22Rv1 (cell line): ENCODE measurements around the gene NFATC2.

ENCODE experiments used
- H3K27ac ChIP-seq: fragments of 450-650 bp; 2 replicates; pipeline ENCODE4 v1.5.1; 2017
- CTCF ChIP-seq: fragments of 450-650 bp; IDR thresholded peaks from 2 replicates; pipeline ENCODE4 v1.5.1; 2017; ENCODE audit warnings: mild to moderate bottlenecking
- ZFX ChIP-seq: fragments of 450-650 bp; IDR thresholded peaks from 2 replicates; pipeline ENCODE4 v1.6.1; 2017; ENCODE audit warnings: antibody characterized with exemption, borderline replicate concordance

The NFATC2 gene

DNA sequence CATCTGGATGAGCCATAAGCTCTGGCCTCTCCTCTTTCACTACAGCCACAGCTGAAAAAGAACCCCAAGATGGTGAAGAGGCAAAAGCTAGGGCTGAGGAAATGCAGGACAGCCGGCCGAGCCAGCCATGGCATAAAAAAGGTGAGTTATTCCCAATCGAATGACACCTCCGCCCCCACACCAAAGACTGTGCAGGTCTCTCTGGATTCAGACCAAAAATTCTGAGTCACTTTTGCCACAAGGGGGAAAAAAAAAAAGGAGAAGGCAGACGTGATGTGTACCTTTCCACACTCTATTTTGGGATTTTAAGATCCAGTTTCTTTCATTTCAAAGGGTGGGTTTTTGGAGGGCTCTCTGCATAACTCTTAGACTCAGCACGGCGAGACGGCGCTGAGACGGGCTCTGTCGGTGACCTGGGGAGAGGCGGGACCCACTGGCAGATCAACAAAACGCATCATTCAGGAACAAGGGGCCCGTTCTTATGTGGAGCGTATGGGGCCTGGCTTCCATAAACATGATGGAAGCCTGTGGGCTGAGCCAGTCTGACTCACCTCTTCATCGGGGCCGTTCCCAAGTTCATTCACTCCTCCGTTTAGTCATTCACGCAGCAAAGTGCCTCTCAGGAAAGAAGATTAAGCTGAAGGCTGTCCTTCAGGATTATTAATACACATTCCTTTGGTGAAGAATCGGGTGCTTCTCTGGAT lies 54.8 kb downstream of the NFATC2 start:
- no peak overlapping the region for H3K27ac ChIP-seq
- no peak for TF ChIP-seq CTCF

GRCh38 chr20:51487076-51487475 lies 55.4 kb downstream of the NFATC2 start:
- no peak overlapping the region for H3K27ac ChIP-seq
- TF ChIP-seq ZFX (no peak), CTCF (no peak)

DNA sequence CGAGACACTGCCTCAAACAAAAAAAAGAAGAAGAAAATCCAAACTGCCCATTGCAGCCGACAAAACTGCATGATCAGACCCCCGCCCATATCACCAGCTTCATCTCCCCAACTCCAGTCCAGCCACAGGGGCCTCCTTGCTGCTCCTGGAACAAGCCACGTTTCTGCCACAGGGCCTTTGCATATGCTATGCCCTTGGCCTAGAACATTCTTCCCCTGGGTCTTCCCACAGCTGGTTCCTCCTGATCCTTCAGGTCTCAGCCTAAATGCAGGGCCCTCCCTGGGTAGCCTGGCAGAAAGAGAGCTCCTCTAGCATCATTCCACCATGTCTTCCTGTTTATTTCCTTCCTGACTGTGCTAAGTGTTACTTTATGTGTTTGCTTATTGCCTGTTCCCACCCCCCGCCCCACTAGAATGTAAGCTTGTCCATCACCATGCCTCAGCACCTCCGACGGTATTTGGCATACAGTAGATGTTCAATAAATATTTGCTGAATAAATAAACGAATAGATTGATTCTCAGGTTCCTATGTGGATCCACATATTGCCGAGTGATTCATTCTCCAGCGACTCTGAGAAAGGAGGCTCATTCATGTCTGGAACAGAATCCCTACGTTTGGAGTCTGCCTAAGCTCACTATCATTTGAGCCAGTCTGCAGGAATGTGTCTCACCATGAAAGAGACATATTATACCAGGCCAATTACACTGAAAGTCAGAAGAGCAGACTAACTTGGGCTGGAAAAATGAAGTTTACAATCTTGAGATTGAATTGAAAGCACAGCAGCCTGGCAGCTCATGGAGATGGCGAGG lies 56.1 kb downstream of the NFATC2 start:
- H3K27ac ChIP-seq: no peak overlapping the region

DNA sequence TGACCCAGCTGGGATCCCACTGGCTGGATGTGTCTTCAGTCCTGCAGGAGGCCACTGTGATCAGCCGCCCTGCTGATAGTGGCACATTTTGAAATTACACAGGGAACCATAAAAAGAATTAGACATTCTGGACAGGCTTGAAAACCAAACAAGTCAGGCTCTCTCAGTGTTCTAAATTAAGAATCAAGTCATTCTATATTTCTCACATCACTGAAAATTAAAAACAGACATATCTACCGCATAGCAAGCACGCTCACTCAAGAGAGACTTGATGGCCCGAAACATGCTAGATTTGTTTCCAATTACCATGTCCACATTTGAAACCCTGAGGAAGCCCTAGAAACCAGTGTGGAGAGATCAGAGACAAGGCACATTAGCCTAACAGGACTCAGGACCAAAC lies 57.7 kb downstream of the NFATC2 start:
- no peak overlapping the region for H3K27ac ChIP-seq
- no peak for TF ChIP-seq CTCF
- TF ChIP-seq ZFX: no peak

More for the DNA sequence above, 56.1 kb downstream of the NFATC2 start:
- no peak for TF ChIP-seq ZFX
- no peak for TF ChIP-seq CTCF

DNA sequence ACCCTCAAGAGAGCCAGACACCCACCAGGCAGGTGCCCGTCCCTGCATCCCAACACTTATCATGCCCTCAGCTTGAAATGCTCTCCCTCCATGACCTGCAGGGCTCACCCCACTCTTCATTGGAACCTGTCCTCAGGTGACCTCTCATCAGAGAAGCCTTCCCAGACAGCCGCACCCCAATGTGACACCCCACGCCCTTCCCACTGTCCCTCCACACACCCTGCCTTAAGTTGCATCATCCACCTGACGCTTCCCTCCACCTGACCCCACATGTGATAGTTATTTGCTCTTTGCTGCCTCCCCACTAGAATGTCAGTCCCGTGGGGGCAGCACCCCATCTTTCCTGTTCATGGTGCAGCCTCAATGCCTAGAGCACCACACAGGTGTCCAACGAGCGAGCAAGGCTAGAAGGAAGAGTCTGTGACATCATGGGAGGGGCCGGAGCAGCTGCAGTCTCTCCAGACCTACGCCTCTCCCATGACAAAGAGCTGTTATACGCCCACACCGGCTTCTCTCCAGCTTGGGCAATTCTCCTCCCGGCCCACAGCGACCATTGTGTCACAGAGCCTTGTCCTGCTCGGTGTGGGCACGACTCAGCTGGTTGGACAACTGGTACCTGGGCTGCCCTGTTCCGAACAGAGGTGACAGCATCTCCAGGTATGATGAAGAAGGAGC lies 58.2 kb downstream of the NFATC2 start:
- TF ChIP-seq CTCF (no peak), ZFX (no peak)
- H3K27ac ChIP-seq: no peak overlapping the region

DNA sequence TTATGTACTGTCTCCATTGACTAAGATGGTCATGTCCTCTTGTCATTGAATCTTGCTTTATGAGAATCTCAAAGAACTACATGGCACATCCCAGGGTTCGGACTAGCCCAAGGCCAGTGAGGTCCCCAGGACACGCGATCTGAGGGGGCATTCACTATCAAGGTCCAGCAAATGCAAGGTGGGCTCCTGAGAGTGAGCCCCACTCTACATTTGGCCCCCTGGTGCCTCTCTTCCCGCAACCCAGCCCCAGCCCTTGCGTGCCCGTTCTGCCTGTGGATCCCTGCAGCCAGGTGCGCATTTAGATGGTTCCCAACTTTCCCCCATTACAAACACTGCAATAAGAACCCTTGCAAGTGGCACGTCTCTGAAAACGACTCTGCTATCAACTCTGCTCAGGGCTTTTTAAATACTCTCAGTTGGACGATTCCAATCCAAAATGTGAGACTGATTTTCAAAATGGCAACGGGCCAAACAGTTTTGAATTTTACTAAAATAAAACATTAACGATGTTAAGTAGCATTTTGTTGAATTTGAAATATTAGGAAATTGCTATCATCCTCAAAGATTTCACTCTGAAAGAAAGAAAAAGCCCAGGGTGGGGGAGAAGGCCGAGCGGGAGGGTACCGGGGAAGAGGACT lies 59.6 kb downstream of the NFATC2 start:
- no peak for TF ChIP-seq CTCF
- TF ChIP-seq ZFX: no peak
- H3K27ac ChIP-seq: no peak overlapping the region
